ENCODE measurements around the gene NIPAL4.

The NIPAL4 gene

DNA sequence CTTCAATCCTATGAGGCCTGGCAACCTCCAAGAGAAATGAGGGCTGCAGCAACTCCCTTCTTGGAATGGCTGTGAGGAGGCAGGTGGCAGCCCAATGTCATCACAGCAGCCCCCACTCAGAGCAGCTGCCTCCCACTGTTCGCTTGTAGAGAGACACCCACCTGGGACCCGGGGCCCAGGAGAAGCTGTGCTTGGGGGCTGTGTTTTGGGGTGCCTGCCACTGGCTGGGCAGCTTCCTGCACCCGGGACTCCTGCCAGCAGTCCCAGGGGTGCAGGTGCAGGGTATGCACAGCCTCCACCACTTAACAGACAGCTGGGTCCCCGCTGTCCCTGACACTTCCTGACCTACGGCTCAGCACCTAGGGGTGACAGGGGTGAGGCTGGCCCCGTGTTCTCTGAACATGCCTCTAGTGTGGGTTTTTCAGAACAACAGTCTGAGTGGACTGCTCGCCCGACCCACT is 26.2 kb downstream of the NIPAL4 start:
- DNase-seq = peak; percentile 13

DNA sequence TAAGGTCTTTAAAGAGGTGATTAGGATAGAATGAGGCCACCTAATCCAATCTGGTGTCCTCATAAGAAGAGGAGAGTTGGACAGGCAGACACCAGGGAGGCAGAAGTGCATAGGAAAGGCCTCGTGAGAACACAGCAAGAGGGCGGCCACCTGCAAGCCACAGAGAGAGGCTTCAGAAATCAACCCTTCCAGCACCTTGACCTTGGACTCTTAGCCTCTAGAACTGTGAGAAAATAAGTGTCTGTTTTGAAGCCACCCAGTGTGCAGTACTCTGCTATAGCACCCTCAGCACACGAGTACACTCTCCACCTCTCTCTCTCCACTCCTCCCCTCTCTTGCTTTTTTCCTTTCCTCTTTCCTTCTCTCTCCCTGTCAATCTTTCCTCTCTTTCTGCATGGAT is 26.8 kb downstream of the NIPAL4 start:
- no peak for DNase-seq

DNA sequence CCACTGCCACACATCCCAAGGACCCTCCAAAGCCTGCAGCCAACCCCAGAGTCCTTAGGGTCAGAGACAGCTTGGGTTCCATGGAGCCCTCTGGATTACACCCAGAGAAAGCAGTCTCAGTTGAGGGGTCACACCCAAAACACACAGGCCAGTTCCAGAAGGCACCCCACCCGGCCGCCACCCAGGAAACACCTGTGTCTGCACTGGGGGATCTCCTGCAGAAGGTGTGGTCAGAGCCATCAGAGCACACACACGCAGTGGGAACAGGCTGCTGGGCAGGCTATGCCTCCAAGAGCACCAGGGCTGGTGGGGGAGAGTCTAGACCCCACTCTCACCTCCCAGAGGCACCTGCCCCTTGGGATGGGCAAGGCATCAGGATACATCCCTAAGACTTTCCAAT is 27.3 kb downstream of the NIPAL4 start:
- no peak for DNase-seq

- DNase-seq = no peak
These were observed 31.5 kb downstream of the NIPAL4 start for GRCh38 chr5:157491471-157491995.

DNA sequence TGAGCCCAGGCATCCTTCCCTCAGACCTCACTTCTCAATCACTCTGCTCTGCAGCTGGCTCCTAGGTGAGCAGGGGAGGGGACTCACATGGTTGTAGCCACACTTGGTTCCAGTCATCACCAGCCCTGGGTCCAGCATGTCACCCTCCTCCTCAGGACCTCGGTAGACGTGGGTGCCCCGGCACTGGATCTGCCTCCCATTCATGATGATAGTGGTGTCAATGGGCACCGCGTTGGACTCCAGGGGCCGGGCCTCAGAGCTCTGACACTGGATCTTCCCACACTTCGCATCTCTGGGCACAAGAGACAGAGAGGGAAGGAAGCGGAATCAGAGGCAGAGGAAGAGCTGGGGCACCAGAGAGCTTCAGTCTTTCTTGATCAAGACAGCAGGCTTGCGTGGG is 32.9 kb downstream of the NIPAL4 start:
- DNase-seq = no peak

GRCh38 chr5:157494178-157494832 is 34.3 kb downstream of the NIPAL4 start:
- DNase-seq = no peak

DNA sequence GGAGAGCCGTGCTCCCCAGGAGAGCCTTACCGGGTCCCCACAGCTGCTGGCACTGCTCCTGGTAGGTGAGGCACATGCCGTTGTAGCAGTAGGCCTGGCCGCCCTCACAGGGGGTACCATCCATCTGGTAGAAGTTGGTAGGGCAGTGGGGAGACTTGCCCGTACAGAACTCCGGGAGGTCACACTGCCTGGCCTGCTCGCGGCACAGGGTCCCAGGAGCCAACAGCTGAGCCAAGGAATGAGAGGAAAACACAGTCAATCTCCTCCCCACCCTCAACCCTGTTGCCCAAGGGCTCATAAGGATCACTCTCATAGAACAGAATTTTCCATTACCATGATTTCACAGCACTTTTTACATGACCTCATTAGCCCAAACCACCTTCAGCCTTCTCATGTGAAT is 36.9 kb downstream of the NIPAL4 start:
- no peak for DNase-seq

GRCh38 chr5:157497875-157498611 is 38.0 kb downstream of the NIPAL4 start:
- no peak for DNase-seq

DNA sequence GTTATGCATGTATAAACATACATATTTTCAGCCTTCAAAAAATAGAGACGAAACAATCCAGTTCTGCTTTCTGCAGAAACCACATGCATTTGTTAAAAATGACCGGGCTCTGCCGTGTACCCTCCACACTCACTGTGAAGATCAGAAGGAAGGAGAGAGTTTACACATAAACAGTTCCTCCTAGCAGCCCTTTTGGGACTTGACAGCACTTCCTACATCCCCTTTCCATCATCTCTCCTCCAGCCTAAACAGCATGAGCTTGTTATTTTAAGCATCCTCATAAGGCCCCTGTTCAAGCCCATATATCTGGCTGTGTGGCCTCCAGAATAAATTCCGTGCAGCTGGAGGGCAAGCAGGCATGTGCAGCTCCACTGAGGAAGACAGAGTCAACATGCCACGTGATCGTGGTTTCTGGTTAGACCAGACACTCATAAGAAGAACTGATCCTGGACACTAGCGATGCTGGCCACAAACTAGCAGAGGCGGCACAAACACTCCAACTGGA is 42.2 kb downstream of the NIPAL4 start:
- DNase-seq = no peak

DNA sequence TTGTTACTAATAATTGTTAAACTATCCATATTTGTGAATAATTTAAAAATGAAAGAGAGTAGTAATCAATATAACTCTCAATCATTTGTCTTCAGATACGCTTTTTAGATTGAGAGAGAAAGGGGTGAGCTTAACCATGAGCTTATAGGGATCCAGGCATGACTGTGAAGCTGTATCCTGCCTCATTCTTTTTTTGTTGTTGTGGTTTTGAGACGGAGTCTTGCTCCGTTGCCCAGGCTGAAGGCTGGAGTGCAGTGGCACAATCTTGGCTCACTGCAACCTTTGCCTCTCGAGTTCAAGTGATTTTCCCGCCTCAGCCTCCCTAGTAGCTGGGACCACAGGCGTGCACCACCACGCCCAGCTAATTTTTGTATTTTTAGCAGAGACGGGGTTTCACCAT is 44.0 kb downstream of the NIPAL4 start:
- no peak for DNase-seq

GRCh38 chr5:157505496-157505895 is 45.5 kb downstream of the NIPAL4 start:
- no peak for DNase-seq

DNA sequence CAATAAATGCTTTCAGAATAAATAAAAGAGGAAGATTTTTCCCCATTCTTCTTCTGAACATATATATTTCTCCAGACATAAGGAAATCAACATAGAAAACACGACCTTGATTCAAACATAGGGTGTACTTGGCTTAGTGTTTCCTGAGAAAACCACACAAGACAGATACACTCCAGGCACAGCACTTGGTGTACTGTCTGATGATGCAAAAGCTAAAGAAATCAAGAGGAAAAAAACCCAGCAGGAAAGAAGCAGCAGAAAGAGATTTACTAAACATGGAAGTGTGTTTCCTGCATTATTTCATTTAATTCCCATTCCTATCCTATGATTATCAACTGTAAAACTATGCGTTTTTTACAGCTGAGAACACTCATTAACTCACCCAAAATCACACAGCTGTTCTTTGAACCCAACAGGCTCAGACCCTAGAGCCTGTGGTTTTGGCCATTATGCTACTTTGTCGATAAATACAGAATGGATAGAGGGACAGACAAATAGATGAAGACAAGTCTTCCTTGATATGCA is 46.1 kb downstream of the NIPAL4 start:
- no peak for DNase-seq

DNA sequence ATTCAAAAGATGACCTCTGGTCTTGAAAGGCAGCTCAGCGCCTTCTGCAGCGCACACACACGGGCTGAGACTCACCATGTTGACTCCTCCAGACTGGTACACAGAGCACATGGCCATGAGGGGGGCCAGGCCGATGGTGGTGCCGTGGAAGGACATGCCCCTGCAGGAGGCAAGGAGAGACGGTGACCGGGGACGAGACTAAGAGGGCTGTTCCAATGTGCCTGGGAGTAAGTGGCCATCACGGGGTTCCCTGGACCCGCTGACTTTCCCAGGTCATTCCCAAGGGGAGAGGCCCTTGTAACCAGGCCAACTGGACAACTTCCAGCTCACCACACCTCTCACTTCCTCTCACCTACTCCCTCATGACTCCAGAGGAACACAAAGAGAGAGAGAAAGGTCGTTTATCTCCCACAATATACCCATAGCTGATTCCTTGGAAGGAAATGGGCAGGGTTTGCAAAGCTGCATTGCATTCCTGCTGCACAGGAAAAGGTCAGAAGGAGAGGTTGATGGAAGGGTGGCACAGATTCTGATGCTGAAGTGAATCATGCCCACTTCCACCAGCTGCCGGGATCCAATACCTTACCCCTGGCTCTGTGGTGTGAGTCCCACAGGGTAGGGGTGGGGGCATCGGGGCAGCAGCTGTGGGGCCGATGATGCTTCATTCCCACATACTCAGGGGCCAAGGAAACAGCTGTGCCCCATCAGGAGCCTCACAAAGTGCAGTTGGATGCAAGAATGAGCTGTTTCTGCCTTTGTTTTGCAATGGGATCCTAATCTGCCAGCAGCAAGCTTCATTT is 47.2 kb downstream of the NIPAL4 start:
- no peak for DNase-seq

DNA sequence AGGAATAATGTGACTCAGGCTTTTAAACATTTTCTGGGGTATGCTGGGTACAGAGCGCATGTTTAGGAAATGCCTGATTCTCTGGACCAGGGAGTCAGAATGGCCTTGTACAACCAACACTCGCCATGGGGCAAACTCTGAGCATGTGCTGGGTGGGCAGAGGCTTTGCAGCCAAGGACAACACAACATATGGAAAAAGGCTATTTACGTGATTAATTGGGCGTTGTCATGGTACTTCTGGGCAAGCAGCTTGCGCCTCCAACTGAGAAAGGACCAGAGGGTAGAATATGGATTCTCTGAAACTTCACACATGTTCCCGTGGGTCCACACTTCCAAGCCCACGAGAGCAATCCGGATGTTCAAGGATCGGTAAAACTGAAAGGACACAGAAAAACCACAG is 49.1 kb downstream of the NIPAL4 start:
- DNase-seq = no peak

DNA sequence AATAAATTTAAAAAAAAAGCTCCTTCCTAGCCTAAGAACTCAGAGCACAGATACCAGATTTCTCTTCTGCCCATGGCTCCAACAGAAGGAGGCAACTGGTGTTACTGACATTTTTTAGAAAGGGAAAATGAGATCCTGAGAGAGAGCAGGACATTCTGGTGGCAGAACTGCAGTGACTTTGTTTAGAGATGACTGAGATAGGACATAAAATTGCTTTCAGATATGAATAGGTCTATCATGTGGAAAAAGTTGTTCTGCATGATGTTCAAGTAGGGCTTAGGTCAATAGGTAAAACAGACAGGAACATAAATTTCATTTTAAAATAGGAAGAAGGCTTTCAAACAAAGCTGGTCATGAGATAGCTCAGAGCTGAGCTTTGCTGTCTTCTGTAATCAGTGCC is 49.6 kb downstream of the NIPAL4 start:
- DNase-seq = no peak

- no peak for DNase-seq
These were observed 50.7 kb downstream of the NIPAL4 start for GRCh38 chr5:157510682-157511081.

DNA sequence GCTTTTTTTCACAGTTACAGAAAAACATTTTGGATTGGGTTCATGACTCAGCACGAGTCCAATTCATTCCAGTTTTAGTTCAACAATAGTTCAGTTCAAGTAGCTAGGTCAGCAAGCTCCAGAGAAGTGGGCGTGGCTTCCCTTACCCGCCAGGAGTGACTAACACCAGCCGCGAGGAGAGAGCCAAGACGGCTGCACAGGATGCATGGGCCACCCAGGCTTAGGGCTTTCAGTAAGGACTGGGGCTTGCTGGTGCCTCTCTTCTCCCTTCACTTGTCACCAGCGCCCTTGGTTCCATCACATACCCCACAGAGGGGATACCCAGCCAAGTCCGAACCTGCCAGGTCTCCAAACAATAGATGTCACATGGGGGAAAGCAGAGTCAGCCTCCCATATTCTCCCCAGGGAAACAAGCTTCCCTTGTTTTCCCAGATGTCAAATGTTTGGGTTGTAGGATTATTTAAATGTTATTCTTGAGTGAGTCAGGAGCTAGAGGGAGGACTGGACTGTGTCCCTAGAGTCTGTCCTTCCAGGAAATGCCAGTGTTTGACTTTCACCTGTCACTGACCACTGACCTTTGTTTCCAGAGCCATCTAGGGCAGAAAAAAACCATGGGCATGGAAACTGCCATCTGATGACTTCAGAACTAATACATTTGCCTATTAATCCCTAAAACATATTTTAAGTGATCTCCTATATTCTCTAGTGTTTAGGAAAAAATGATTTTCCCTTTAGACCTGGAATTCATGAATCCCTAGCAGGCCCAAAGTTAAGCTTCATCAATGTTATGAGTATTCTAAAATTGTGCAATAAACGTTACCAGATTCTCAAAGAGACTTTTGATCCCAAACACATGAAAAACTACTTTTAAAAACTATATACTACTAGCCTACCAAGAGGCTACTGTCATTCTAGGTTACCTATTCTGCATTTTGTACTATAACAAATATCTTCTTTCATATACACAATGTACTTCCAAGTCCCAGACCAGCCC is 51.9 kb downstream of the NIPAL4 start:
- DNase-seq = no peak

GRCh38 chr5:157513182-157513581 is 53.2 kb downstream of the NIPAL4 start:
- no peak for DNase-seq

DNA sequence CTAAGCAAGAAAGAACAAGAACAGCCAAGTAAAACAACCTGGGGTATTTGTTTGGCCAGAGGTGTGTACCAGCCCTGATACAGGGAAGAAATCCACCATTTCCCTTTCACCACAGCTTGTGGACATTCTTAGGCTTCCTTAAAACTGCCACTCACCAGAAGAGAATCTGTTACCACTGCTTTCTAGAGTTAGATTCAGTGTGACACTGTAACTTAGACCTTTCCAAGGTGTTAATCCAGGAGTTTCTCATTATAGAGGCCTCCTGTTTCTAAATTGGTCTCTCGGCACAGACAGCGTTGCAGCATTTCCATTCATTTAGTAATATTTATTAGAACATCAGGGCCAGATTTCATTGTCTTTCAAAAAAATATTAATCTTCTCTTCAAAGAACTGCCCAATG is 55.0 kb downstream of the NIPAL4 start:
- DNase-seq = no peak

DNA sequence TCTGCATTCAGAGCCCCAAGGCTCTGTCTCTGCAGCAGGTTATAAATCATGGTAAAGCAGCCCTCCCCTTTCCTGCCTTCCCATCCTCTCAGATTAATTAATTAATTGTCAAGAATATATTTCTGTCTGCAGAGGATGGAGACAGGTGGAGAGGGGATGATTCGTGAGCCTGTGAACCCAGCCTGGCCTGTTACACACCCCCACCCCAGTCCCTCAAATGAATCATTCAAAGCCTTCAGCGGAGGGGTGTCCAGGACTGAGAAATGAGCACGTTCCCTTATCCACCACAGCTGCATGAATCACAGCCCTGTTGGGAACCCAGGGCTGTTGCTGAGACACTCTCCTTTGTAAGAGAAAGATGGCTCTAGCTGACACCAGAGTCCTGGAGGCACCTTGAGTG is 56.0 kb downstream of the NIPAL4 start:
- no peak for DNase-seq

- DNase-seq = no peak
These were observed 56.8 kb downstream of the NIPAL4 start for GRCh38 chr5:157516626-157517325.

Measured in activated gamma-delta T cell treated with Interleukin-2 at 50 U/mL for 16 hours (primary cell).